Measurements from ENCODE around the gene TAS2R60. TPM values are rescaled to one million over a fixed set of nuclear protein-coding genes. Genes with fewer than 3 reads are reported as not detected.

Gene TAS2R60
- total RNA-seq, 1 donor from 2014 or later, result not detected

GRCh38 chr7:143449793-143450192 lies 6.5 kb downstream of the TAS2R60 start:
- H3K27ac ChIP-seq (ENCODE audit: low read depth, low read length), result no peak overlapping the region
- peaks cover 6% of the 10 kb centered on the region for H3K27me3 ChIP-seq (ENCODE audit: insufficient read depth, low read length)
- H3K9ac ChIP-seq (ENCODE audit: low read length), result no peak overlapping the region
- no peaks in the 10 kb centered on the region for H4K20me1 ChIP-seq (ENCODE audit: insufficient read depth, low read length)
- H3K4me3 ChIP-seq (ENCODE audit: insufficient read depth, low read depth, low read length), result no peak overlapping the region
- no peaks in the 10 kb centered on the region for H3K79me2 ChIP-seq (ENCODE audit: insufficient read depth, low read length)
- Mint-ChIP-seq H3K4me3 (ENCODE audit: unreplicated experiment) (no peak overlapping the region), H3K27ac (ENCODE audit: unreplicated experiment) (no peak overlapping the region), H3K27me3 (ENCODE audit: low read depth, unreplicated experiment) (peaks cover 2% of the 10 kb centered on the region), H3K9me3 (ENCODE audit: unreplicated experiment) (peaks cover 3% of the 10 kb centered on the region), H3K4me1 (ENCODE audit: low read depth, unreplicated experiment) (no peaks in the 10 kb centered on the region), H3K36me3 (ENCODE audit: low read depth, unreplicated experiment) (no peaks in the 10 kb centered on the region)
- no peaks in the 10 kb centered on the region for H3K4me1 ChIP-seq (ENCODE audit: insufficient read depth, low read length)
- DNase-seq (ENCODE audit: low read depth) (no peak), FAIRE-seq (no peak)
- no peaks in the 10 kb centered on the region for H3K9me3 ChIP-seq (ENCODE audit: insufficient read depth, low read depth, low read length)
- no peaks in the 10 kb centered on the region for H3K36me3 ChIP-seq (ENCODE audit: insufficient read depth, low read length)
- no peak for TF ChIP-seq CTCF (IDR thresholded peaks at IDR 0.05; ENCODE audit: insufficient read depth, low read depth, low read length)
- no peak for TF ChIP-seq EZH2 (IDR thresholded peaks at IDR 0.05; ENCODE audit: insufficient read depth, low read length)
- H2AFZ ChIP-seq (ENCODE audit: low read depth, low read length), result no peak overlapping the region
- no peak overlapping the region for H3K4me2 ChIP-seq (ENCODE audit: low read length)

GRCh38 chr7:143451122-143451521 lies 7.9 kb downstream of the TAS2R60 start:
- H2AFZ ChIP-seq (ENCODE audit: low read depth, low read length), result no peak overlapping the region
- no peaks in the 10 kb centered on the region for H3K9me3 ChIP-seq (ENCODE audit: insufficient read depth, low read depth, low read length)
- TF ChIP-seq EZH2 (IDR thresholded peaks at IDR 0.05; ENCODE audit: insufficient read depth, low read length), result no peak
- TF ChIP-seq CTCF (IDR thresholded peaks at IDR 0.05; ENCODE audit: insufficient read depth, low read depth, low read length), result no peak
- peaks cover 2% of the 10 kb centered on the region for H3K27me3 Mint-ChIP-seq (ENCODE audit: low read depth, unreplicated experiment)
- DNase-seq (ENCODE audit: low read depth) (no peak), FAIRE-seq (no peak)
- H3K27ac Mint-ChIP-seq (ENCODE audit: unreplicated experiment), result no peak overlapping the region
- no peaks in the 10 kb centered on the region for H3K4me1 Mint-ChIP-seq (ENCODE audit: low read depth, unreplicated experiment)
- no peaks in the 10 kb centered on the region for H3K36me3 ChIP-seq (ENCODE audit: insufficient read depth, low read length)
- peaks cover 3% of the 10 kb centered on the region for H3K27me3 ChIP-seq (ENCODE audit: insufficient read depth, low read length)
- no peaks in the 10 kb centered on the region for H3K4me1 ChIP-seq (ENCODE audit: insufficient read depth, low read length)
- no peak overlapping the region for H3K4me3 ChIP-seq (ENCODE audit: insufficient read depth, low read depth, low read length)
- peaks cover 3% of the 10 kb centered on the region for H3K9me3 Mint-ChIP-seq (ENCODE audit: unreplicated experiment)
- no peak overlapping the region for H3K4me3 Mint-ChIP-seq (ENCODE audit: unreplicated experiment)
- H4K20me1 ChIP-seq (ENCODE audit: insufficient read depth, low read length), result no peaks in the 10 kb centered on the region
- no peaks in the 10 kb centered on the region for H3K36me3 Mint-ChIP-seq (ENCODE audit: low read depth, unreplicated experiment)
- H3K4me2 ChIP-seq (ENCODE audit: low read length), result no peak overlapping the region
- H3K79me2 ChIP-seq (ENCODE audit: insufficient read depth, low read length), result no peaks in the 10 kb centered on the region
- no peak overlapping the region for H3K27ac ChIP-seq (ENCODE audit: low read depth, low read length)
- H3K9ac ChIP-seq (ENCODE audit: low read length), result no peak overlapping the region

- no peaks in the 10 kb centered on the region for H3K36me3 Mint-ChIP-seq (ENCODE audit: low read depth, unreplicated experiment)
- no peak for DNase-seq (ENCODE audit: low read depth)
- TF ChIP-seq CTCF (IDR thresholded peaks at IDR 0.05; ENCODE audit: insufficient read depth, low read depth, low read length) (no peak), EZH2 (IDR thresholded peaks at IDR 0.05; ENCODE audit: insufficient read depth, low read length) (no peak)
- H3K4me1 Mint-ChIP-seq (ENCODE audit: low read depth, unreplicated experiment), result peaks cover under 1% of the 10 kb centered on the region
- H3K27me3 ChIP-seq (ENCODE audit: insufficient read depth, low read length), result no peaks in the 10 kb centered on the region
- no peaks in the 10 kb centered on the region for H3K79me2 ChIP-seq (ENCODE audit: insufficient read depth, low read length)
- H3K36me3 ChIP-seq (ENCODE audit: insufficient read depth, low read length), result no peaks in the 10 kb centered on the region
- no peak overlapping the region for H3K27ac ChIP-seq (ENCODE audit: low read depth, low read length)
- H4K20me1 ChIP-seq (ENCODE audit: insufficient read depth, low read length), result no peaks in the 10 kb centered on the region
- no peak overlapping the region for H3K4me2 ChIP-seq (ENCODE audit: low read length)
- H3K4me3 Mint-ChIP-seq (ENCODE audit: unreplicated experiment), result no peak overlapping the region
- peaks cover 3% of the 10 kb centered on the region for H3K9me3 Mint-ChIP-seq (ENCODE audit: unreplicated experiment)
- H2AFZ ChIP-seq (ENCODE audit: low read depth, low read length), result no peak overlapping the region
- no peak overlapping the region for H3K27ac Mint-ChIP-seq (ENCODE audit: unreplicated experiment)
- H3K4me3 ChIP-seq (ENCODE audit: insufficient read depth, low read depth, low read length), result no peak overlapping the region
- no peak overlapping the region for H3K9ac ChIP-seq (ENCODE audit: low read length)
- peaks cover 5% of the 10 kb centered on the region for H3K4me1 ChIP-seq (ENCODE audit: insufficient read depth, low read length)
- H3K9me3 ChIP-seq (ENCODE audit: insufficient read depth, low read depth, low read length), result no peaks in the 10 kb centered on the region
- H3K27me3 Mint-ChIP-seq (ENCODE audit: low read depth, unreplicated experiment), result peaks cover 2% of the 10 kb centered on the region
- FAIRE-seq, result no peak
Measured at GRCh38 chr7:143451746-143452145, 8.5 kb downstream of the TAS2R60 start.
